ENCODE measurements around the gene KIF5A.

GRCh38 chr12:57575771-57576612 is 26.1 kb downstream of the KIF5A start:
- TF ChIP-seq POLR2A (IDR thresholded peaks at IDR 0.05) (no peak), CTCF (IDR thresholded peaks at IDR 0.05) (no peak)

Data from lower leg skin (tissue), 3 donors.